Stimulated activated CD8-positive, alpha-beta memory T cell treated with anti-CD3 and anti-CD28 coated beads, Interleukin-15, amount 100 ng/mL, for 48 hours (primary cell): Measurements from ENCODE around the gene CCDC24.

ENCODE experiments used
- DNase-seq, 2 donors: peaks; one replicate each; pipeline ENCODE4 v3.0.0-alpha.2; 2020; ENCODE audit warnings: low read depth in 2 of 2

Gene CCDC24

GRCh38 chr1:44040418-44040817 is 49.0 kb downstream of the CCDC24 start:
- no peak for DNase-seq

- DNase-seq, result no peak
Observed at GRCh38 chr1:44040846-44041245, 49.4 kb downstream of the CCDC24 start.

GRCh38 chr1:44043176-44044070 is 52.0 kb downstream of the CCDC24 start:
- DNase-seq, result no peak

GRCh38 chr1:44044071-44044801 is 52.8 kb downstream of the CCDC24 start:
- DNase-seq, result no peak

- no peak for DNase-seq
Observed at GRCh38 chr1:44045064-44045463, 53.7 kb downstream of the CCDC24 start.
